GM23338 (cell line): ENCODE data around the gene ETV5. TPM values are rescaled to one million over a fixed set of nuclear protein-coding genes. Genes with fewer than 3 reads are reported as not detected.

Experiments
- ATAC-seq: fragments of 200-7000 bp; cut with Tn5 transposase; 3 replicates; pipeline ENCODE4 v1.9.1; 2020
- DNase-seq: peaks from one replicate; pipeline ENCODE4 v3.0.0-alpha.2; 2015; ENCODE audit warnings: low spot score
- H2AFZ ChIP-seq: fragments of 200-600 bp; sonication (generic); 2 replicates; pipeline ENCODE4 v1.8.0; 2016; ENCODE audit warnings: antibody characterized with exemption, mild to moderate bottlenecking, moderate library complexity
- H3F3A ChIP-seq: fragments of 200-600 bp; sonication (generic); replicated peaks from 2 replicates; pipeline ENCODE4 v1.8.0; 2017; ENCODE audit warnings: antibody characterized with exemption, mixed run types, low read depth
- H3K27ac ChIP-seq: fragments of 200-600 bp; sonication (generic); 2 replicates; pipeline ENCODE4 v1.6.1; 2016; ENCODE audit warnings: low read depth
- H3K27me3 ChIP-seq: fragments of 200-600 bp; sonication (generic); 2 replicates; pipeline ENCODE4 v1.8.0; 2016; ENCODE audit warnings: mild to moderate bottlenecking, mixed run types, moderate library complexity; ENCODE audit not compliant: insufficient read depth
- H3K36me3 ChIP-seq: fragments of 200-600 bp; sonication (generic); 2 replicates; pipeline ENCODE4 v1.8.0; 2016; ENCODE audit warnings: mild to moderate bottlenecking; ENCODE audit not compliant: insufficient read depth
- H3K4me1 ChIP-seq: fragments of 200-600 bp; sonication (generic); 2 replicates; pipeline ENCODE4 v1.8.0; 2016; ENCODE audit warnings: mild to moderate bottlenecking, moderate library complexity; ENCODE audit not compliant: insufficient read depth
- H3K4me2 ChIP-seq: fragments of 200-600 bp; sonication (generic); 2 replicates; pipeline ENCODE4 v1.7.1; 2017; ENCODE audit warnings: mixed run types
- H3K4me3 ChIP-seq: fragments of 200-600 bp; sonication (generic); 2 replicates; pipeline ENCODE4 v1.6.1; 2016; ENCODE audit warnings: mixed run types
- H3K79me2 ChIP-seq: fragments of 200-600 bp; sonication (generic); replicated peaks from 2 replicates; pipeline ENCODE4 v1.8.0; 2017; ENCODE audit warnings: mild to moderate bottlenecking; ENCODE audit not compliant: insufficient read depth
- H3K9me2 ChIP-seq: fragments of 200-600 bp; sonication (generic); 2 replicates; pipeline ENCODE4 v1.8.0; 2017; ENCODE audit not compliant: insufficient read depth
- H4K20me1 ChIP-seq: fragments of 200-600 bp; sonication (generic); replicated peaks from 2 replicates; pipeline ENCODE4 v1.8.0; 2017; ENCODE audit warnings: mild to moderate bottlenecking; ENCODE audit not compliant: insufficient read depth
- H3K27ac Mint-ChIP-seq: 2 replicates; pipeline ENCODE4 v1.8.0; 2020; ENCODE audit warnings: inconsistent platforms, mild to moderate bottlenecking, moderate library complexity, mixed read lengths
- H3K27me3 Mint-ChIP-seq: 3 replicates; pipeline ENCODE4 v1.8.0; 2022; ENCODE audit warnings: low read depth, mild to moderate bottlenecking, moderate library complexity, mixed read lengths, inconsistent platforms; ENCODE audit not compliant: insufficient read depth, poor library complexity
- H3K36me3 Mint-ChIP-seq: 3 replicates; pipeline ENCODE4 v1.8.0; 2021; ENCODE audit warnings: low read depth, mild to moderate bottlenecking, inconsistent platforms, moderate library complexity, mixed read lengths
- H3K4me1 Mint-ChIP-seq: 3 replicates; pipeline ENCODE4 v1.8.0; 2020; ENCODE audit warnings: mild to moderate bottlenecking, inconsistent platforms, mixed read lengths
- H3K4me3 Mint-ChIP-seq: 3 replicates; pipeline ENCODE4 v1.8.0; 2021; ENCODE audit warnings: moderate library complexity, mild to moderate bottlenecking, inconsistent platforms, mixed read lengths
- H3K9me3 Mint-ChIP-seq: 3 replicates; pipeline ENCODE4 v1.8.0; 2020; ENCODE audit warnings: moderate library complexity, mild to moderate bottlenecking, inconsistent platforms, mixed read lengths
- CREB1 ChIP-seq: fragments of 250-450 bp; sonication (Bioruptor Pico); IDR thresholded peaks from 2 replicates; pipeline ENCODE4 v1.5.0; 2020; ENCODE audit warnings: low read depth, mild to moderate bottlenecking, moderate library complexity
- CTCF ChIP-seq, 2 experiments: fragments of 200-600 bp in 1 of 2; sonication (generic) in 1 of 2; conservative IDR thresholded peaks; 2 replicates each; pipeline versions ENCODE4 v1.5.1 to v1.6.1; 2016 to 2017; ENCODE audit warnings: antibody characterized with exemption in 2 of 2, low read depth in 2 of 2, mild to moderate bottlenecking in 2 of 2, moderate library complexity in 1 of 2
- ETS1 ChIP-seq: IDR thresholded peaks from 2 replicates; pipeline ENCODE4 v1.6.1; 2016; ENCODE audit warnings: antibody characterized with exemption
- EZH2 ChIP-seq: fragments of 200-600 bp; sonication (generic); IDR thresholded peaks from one replicate; pipeline ENCODE4 v1.8.0; 2017; ENCODE audit warnings: antibody characterized with exemption, mild to moderate bottlenecking, low read depth; ENCODE audit not compliant: unreplicated experiment
- EZH2phosphoT487 ChIP-seq: fragments of 200-600 bp; sonication (generic); IDR thresholded peaks from one replicate; pipeline ENCODE4 v1.8.1; 2018; ENCODE audit warnings: antibody characterized with exemption; ENCODE audit not compliant: unreplicated experiment
- JUNB ChIP-seq: IDR thresholded peaks from one replicate; pipeline ENCODE4 v1.6.1; 2016; ENCODE audit warnings: antibody characterized with exemption; ENCODE audit not compliant: unreplicated experiment
- POLR2AphosphoS5 ChIP-seq: IDR thresholded peaks from 2 replicates; pipeline ENCODE4 v1.6.1; 2016; ENCODE audit warnings: antibody characterized with exemption, low read depth
- REST ChIP-seq: IDR thresholded peaks from one replicate; pipeline ENCODE4 v1.6.1; 2018; ENCODE audit warnings: antibody characterized with exemption; ENCODE audit not compliant: unreplicated experiment
- STAT1 ChIP-seq: IDR thresholded peaks from one replicate; pipeline ENCODE4 v1.6.1; 2016; ENCODE audit warnings: antibody characterized with exemption; ENCODE audit not compliant: unreplicated experiment
- ZNF114 ChIP-seq: fragments of 250-450 bp; sonication (Bioruptor Pico); IDR thresholded peaks from 2 replicates; pipeline ENCODE4 v1.5.0; 2020; ENCODE audit warnings: mild to moderate bottlenecking, moderate library complexity
- ZNF331 ChIP-seq: fragments of 250-450 bp; sonication (Bioruptor Pico); IDR thresholded peaks from 2 replicates; pipeline ENCODE4 v1.5.0; 2020; ENCODE audit warnings: low read depth, mild to moderate bottlenecking, moderate library complexity
- ZNF462 ChIP-seq: fragments of 250-450 bp; sonication (Bioruptor Pico); IDR thresholded peaks from 2 replicates; pipeline ENCODE4 v1.5.0; 2020; ENCODE audit warnings: mild to moderate bottlenecking, moderate library complexity
- polyA plus RNA-seq: library from polyadenylated mRNA; unstranded; fragments of >200 nt; fragmentation: Nextera tagmentation; extraction: Ambion mirVana; gene quantifications from 2 replicates; pipeline ENCODE4 v1.2.1, GENCODE V29; 2016
- total RNA-seq: library from RNA; depleted of rRNA; stranded (reverse); fragments of >200 nt; shearing (Covaris generic); gene quantifications from 2 replicates; pipeline ENCODE4 v1.2.3, GENCODE V29; 2014

Gene ETV5
- total and polyA plus RNA-seq, 2 experiments from 2014 or later, result 33.5 to 57.1 TPM

GRCh38 chr3:186053954-186054791, 54.7 kb downstream of the ETV5 start:
- no peaks in the 10 kb centered on the region for H3K27me3 Mint-ChIP-seq
- H3K4me1 Mint-ChIP-seq, result peaks cover 20% of the 10 kb centered on the region
- no peaks in the 10 kb centered on the region for H4K20me1 ChIP-seq
- no peaks in the 10 kb centered on the region for H3K79me2 ChIP-seq
- no peaks in the 10 kb centered on the region for H3F3A ChIP-seq
- H3K27me3 ChIP-seq, result no peaks in the 10 kb centered on the region
- H3K36me3 Mint-ChIP-seq, result peaks cover 71% of the 10 kb centered on the region
- H2AFZ ChIP-seq, result no peak overlapping the region
- no peaks in the 10 kb centered on the region for H3K9me3 Mint-ChIP-seq
- H3K4me2 ChIP-seq, result no peak overlapping the region
- H3K4me1 ChIP-seq, result peaks cover 4% of the 10 kb centered on the region; the same call in 1 of the 2 replicates
- TF ChIP-seq CREB1 (no peak), ZNF462 (CRISPR knock-in tag) (no peak), ZNF114 (CRISPR knock-in tag) (no peak), ZNF331 (CRISPR knock-in tag) (no peak), JUNB (no peak), EZH2 (no peak), EZH2phosphoT487 (no peak), STAT1 (no peak), POLR2AphosphoS5 (no peak), REST (no peak), CTCF (conservative IDR thresholded peaks at IDR 0.05; ENCODE audit: low read depth in 2 of 2) (no peak), ETS1 (no peak)
- peak; percentile 23 for DNase-seq
- H3K27ac ChIP-seq, result no peak overlapping the region
- peak; percentile 61 for ATAC-seq
- H3K9me2 ChIP-seq, result no peaks in the 10 kb centered on the region
- H3K36me3 ChIP-seq, result peaks cover 42% of the 10 kb centered on the region
- H3K4me3 ChIP-seq, result no peak overlapping the region
- H3K4me3 Mint-ChIP-seq, result no peak overlapping the region
- peak overlapping the region; percentile 14; the same call in 1 of the 2 replicates for H3K27ac Mint-ChIP-seq
